Ramos (cell line): Measurements from ENCODE around the gene BCL2A1.
"Not testable (repeated sequence)": the region's sequence is repeated elsewhere in the genome, so short reads cannot be mapped to it uniquely, and the experiment has no call there.

ENCODE experiments used
- in situ Hi-C: fragments of 300-500 bp; cut with MboI; formaldehyde crosslinking; loops from one replicate; pipeline ENCODE4 v1.14.3; 2022; ENCODE audit warnings: low sequenced_read_pairs; ENCODE audit not compliant: unreplicated experiment

BCL2A1 gene

GRCh38 chr15:79964232-79964805 lies 6.7 kb downstream of the BCL2A1 start:
- in situ Hi-C loops: no loop called here

DNA sequence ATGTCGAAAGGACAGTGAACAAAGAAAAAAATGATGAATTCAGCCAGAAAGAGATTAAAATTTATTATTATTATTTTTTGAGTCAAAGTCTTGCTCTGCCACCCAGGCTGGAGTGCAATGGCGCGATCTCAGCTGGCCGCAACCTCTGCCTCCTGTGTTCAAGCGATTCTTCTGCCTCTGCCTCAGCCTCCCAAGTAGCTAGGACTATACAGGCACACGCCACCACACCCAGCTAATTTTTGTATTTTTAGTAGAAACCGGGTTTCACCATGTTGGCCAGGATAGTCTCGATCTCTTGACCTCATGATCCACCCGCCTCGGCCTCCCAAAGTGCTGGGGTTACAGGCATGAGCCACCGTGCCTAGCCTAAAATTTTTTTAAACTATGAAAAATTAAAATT lies 8.1 kb downstream of the BCL2A1 start:
- in situ Hi-C loops: not testable (repeated sequence)

DNA sequence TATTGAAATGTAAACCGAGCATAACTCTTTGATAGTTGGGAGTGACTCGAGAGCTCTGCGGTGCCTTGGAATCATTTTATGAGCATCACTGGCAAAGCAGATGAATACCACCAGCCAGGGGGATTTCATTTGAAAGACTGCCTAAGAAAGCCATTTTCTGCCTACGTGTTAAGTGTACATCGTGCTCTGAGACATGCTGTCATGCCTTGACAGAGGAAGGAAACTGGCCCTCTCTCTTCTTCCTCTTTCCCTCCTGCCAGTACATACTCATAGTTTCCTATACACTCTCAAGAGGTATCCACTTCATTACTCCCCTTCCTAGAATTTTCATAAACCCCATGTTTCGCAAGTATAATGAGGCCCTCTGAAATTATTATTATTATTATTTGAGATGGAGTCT lies 8.8 kb downstream of the BCL2A1 start:
- in situ Hi-C loops: no loop called here

DNA sequence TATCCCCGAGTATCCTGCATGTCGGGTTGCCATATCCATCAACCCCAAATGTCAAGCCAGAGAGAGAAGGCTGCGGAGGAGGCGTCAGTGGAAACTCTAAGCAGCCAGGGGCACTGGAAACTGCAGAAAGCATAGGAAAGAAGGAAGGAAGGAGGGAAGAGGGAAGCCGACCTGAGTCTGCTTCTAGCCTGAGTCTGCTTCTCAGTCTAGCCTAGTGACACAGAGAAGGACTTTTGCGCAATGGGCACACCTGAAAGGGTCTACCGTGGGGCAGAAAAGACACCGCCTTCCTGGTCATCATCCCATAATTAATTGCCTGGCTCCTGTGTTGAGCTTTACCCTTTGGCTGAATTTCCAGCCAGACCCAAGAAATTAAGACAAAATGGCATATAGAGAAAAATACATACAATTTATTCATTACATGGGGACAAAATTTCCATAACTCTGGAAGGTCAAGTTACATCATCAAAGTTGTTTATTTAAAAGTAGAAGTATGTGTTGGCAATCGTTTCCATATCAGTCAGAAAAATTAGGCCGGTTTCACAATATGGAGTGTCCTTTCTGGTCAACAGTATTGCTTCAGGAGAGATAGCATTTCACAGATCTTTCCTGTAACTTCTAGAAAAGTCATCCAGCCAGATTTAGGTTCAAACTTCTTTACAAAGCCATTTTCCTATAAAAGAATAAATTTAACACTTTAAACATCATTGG lies 10.3 kb downstream of the BCL2A1 start:
- in situ Hi-C loops: no loop called here

DNA sequence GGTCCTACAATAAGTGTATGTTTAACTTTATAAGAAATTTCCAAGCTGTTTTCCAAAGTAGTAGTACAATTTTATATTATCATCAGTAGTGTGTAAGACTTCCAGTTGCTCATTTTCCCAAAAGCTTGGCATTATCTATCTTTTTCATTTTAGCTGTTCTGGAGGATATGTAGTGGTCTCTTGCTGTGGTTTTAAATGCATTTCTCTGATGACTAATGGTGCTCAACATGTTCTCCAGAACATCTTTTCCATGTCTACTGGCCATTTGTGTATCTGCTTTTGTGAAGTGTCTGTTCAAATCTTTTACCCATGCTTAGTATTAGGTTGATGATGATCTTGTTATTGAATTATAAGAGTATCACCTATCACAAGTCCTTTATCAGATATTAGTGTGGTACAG lies 13.3 kb downstream of the BCL2A1 start:
- in situ Hi-C loops: no loop called here

GRCh38 chr15:79956354-79956939 lies 14.5 kb downstream of the BCL2A1 start:
- in situ Hi-C loops: no loop called here

DNA sequence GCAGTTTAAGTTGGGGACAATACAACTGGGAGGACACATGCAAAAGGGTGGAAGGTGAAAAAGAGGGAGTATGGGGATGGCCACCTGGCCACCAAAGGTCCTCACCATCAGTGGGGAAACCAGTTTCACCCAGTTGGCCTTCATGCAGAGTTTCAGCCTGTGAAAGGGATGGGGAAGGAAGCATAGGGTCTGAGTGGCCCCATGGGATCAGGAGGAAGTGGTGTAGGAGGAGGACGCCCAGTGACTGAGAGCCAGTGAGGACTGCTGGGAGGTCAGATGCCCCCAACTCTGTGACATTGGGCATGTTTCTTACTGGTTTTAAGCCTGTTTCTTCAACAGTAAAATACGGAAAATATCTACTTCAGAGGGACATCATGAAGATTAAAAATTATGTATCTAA lies 16.3 kb downstream of the BCL2A1 start:
- in situ Hi-C loops: no loop called here

DNA sequence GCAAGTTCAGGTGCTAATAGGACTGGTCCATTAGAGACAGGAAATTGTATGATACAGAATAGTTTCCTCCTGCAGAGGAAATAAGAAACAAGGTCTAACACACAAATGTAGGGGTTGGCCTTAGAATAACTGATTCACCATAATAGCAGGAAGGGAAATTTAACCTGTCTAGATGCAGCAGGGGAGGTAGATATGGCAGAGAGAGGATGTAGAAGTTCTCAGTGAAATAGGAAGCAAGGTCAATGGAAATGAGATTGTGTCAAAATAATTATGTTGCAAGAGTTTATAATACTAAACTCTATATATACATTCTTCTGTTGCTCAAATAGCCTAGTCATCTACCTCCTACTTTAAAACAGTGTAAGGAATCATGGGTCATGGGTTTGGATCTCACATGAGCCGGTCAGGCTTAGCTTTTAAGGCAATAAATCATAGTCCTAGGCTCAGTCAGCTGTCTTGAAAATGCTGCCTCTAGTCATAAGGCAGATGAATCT lies 17.0 kb downstream of the BCL2A1 start:
- in situ Hi-C loops: no loop called here

DNA sequence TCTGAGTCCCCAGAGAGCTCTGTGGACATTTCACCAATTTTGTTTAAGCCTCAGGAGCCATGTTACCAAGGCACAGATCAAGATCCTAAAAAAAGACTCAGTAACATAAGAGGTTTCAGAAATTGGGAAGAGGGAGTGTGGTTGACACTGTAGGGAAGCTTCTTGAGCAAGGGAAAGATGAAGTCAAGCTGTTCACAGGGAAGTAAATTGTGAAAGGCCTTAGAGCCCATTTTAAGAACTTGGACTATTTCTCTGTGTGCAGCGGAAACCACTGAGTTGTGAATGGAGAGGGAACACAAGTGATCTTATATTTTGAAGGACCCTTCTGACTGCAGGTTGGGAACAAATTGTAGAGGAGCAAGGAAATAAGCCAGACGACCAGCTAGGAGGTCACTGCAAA lies 18.7 kb downstream of the BCL2A1 start:
- in situ Hi-C loops: no loop called here

DNA sequence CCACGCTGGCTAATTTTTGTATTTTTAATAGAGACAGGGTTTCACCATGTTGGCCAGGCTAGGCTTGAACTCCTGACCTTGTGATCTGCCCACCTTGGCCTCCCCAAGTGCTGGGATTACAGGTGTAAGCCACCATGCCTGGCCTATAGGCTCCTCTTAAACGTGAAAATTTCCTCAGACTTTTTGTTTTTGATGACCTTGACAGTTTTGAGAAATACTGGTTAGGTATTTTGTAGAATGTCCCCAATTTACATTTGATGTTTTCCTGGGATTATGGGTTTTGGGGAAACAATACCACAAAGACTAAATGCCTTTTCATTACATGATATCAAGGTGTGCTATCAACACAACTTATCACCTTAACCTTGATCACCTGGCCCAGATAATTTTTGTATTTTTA lies 20.7 kb downstream of the BCL2A1 start:
- in situ Hi-C loops: no loop called here

- in situ Hi-C loops: no loop called here
Measured at GRCh38 chr15:79948761-79949160, 22.2 kb downstream of the BCL2A1 start.

- in situ Hi-C loops: no loop called here
Measured at GRCh38 chr15:79948095-79948695, 22.8 kb downstream of the BCL2A1 start.

- in situ Hi-C loops: no loop called here
Measured at GRCh38 chr15:79947009-79947408, 24.0 kb downstream of the BCL2A1 start.

- in situ Hi-C loops: no loop called here
Measured at GRCh38 chr15:79944622-79945021, 26.4 kb downstream of the BCL2A1 start.

DNA sequence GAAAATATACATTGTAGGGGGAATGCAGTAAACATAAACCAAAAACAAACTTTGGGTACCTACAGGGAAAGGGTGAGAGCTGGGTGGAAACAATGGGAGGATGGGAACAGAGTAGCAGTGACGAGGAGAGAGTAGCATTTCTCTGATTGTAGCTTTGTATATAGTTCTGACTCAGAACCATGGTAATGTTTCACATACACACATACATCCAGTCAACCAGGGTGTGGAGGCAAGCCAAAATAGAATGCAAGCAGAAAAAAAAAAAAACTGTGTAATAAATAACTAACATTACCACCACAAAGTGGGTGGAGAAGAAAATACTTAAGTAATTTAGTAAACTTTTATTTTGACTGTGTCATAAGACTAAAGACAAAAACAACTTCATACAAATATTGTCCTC lies 27.2 kb downstream of the BCL2A1 start:
- in situ Hi-C loops: no loop called here

DNA sequence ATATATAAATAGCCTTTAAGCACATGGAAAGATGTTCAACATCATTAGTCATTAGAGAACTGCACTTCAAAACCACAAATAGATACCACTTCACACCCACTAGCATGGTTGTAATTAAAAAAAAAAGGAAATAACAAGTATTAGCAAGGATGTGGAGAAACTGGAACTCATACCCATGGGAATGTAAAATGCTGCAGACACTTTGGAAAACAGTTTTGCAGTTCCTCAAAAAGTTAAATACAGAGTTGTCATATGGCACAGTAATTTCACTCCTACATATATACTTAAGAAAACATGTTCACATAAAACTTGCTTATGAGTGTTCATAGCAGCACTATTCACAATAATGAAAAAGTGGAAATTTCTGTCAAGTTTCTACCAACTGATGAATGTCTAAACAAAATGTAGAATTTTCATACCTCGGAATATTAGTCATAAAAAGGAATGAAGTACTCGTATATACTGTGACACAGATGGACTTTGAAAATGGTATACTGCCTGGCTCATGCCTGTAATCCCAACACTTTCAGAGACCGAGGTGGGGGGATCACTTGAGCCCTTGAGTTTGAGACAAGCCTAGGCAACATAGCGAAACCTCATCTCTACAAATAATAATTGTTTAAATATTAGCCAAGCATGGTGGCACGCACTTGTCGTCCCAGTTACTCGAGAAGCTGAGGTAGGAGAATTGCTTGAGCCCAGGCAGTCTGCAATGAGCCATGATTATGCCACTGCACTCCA lies 28.1 kb downstream of the BCL2A1 start:
- in situ Hi-C loops: no loop called here

DNA sequence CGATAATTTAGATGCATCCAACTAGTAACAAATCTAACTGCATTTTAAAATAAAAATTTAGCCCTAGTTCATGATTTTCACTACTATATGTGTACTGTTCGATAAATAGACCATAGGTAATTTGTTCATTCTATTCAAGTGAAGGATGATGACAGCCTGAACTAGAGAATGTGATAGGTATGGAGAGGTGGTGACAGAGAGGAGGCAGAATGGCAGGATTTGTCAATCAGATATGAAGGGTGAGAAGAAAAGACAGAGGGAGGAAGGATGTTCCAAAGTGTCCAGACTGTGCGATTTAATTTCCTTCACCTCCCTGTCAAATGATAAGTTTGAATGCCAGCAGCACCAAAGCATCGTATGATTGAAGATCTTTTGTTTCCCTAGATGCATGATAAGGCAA lies 31.6 kb downstream of the BCL2A1 start:
- in situ Hi-C loops: no loop called here

- in situ Hi-C loops: no loop called here
Measured at GRCh38 chr15:79938143-79938542, 32.9 kb downstream of the BCL2A1 start.

- in situ Hi-C loops: not testable (repeated sequence)
Measured at GRCh38 chr15:79935556-79936201, 35.3 kb downstream of the BCL2A1 start.

DNA sequence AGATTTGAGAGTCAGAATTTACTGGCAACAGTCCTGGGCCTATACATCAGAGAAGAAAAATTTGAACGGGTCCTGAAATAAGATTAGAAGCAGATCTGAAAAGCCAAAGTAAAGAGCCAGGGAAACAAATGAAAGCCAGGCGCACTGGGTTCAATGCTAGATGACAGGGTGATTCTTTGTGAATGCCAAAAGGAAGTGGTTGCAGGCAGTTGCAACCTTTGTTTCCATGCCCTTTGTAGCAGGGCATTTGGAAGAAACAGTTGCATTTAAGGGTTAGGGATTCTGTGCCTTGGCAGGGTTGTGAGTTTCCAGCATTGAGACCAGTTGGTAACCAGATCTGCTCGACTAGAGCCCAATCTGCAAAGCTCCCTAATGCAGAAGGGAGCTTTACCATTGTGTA lies 37.8 kb downstream of the BCL2A1 start:
- in situ Hi-C loops: no loop called here
